Skin of body (tissue), 2 donors: ENCODE measurements around the gene ZNF423. TPM values are rescaled to one million over a fixed set of nuclear protein-coding genes. Genes with fewer than 3 reads are reported as not detected.
"Not testable (repeated sequence)": the region's sequence is repeated elsewhere in the genome, so short reads cannot be mapped to it uniquely, and the experiment has no call there.

Experiments used
- DNase-seq: peaks from one replicate; lab custom pipeline; 2025; lab: John Stamatoyannopoulos, UW
- total RNA-seq: library from RNA; depleted of rRNA; stranded (reverse); fragments of >200 nt; gene quantifications from one replicate; pipeline ENCODE4 v1.2.3, GENCODE V29; 2014

ZNF423 gene
- total RNA-seq, 1 donor from 2014 or later: 8.0 TPM

DNA sequence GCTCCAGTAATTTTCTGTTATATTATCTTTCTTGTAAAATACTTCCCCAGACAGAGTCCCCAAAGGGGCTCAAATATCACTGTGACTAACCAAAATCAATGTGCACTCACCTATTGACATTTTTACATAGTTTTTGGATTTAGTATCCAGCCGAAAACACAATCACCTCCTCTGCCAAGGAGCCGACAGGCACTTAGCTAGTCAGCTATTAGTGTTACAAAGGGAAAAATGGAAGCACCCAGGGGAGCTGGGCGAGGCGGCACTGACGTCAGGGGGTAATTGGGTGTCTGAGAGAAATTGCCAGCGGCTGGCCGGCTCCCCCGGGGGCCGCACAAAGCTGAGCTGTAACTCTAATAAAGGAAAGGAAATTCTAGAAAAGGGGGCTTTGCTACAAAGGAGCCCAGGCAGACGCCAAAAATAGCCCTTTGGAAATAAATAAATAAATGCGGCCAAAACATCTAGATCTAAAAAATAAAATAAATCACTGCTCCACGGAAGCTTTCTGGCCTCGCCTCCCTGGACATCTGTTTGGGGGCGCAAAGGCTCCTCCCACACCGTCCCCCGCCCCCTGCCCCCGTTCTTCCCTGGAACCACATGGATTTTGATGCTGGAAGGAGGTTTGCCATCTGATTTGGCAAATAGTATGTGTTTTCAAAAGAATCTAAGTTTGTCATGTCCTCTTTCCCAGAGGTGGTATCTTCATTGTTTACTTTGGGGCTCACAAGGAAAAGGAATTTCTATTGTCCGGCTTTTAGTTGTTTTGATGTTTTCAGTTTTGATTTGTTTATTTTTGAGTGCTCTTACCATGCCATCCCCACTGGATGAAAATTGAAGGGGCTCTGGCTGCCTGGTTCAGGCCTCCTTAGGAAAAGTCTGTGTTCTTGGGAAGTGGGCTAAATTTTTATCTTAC, 156.7 kb downstream of the ZNF423 start:
- peak; percentile 21 for DNase-seq

DNA sequence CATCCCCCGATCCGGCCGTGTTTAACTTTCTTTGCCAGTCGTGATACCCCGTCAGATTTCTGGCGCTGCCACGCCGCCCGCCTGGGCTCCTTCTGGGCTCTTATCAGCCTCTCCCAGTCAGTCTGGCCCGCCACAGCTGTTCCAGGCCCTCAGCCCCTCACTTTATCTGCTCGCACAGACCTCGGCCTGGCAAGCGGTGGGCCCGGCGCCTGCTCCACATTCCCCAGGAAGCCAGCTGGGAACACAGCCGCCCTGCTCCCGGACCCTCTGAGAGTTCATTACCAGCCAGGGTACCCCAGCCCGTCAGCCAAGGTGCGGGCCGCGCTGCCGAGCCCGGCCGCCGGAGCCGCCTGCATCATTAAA, 157.5 kb downstream of the ZNF423 start:
- DNase-seq: no peak

DNA sequence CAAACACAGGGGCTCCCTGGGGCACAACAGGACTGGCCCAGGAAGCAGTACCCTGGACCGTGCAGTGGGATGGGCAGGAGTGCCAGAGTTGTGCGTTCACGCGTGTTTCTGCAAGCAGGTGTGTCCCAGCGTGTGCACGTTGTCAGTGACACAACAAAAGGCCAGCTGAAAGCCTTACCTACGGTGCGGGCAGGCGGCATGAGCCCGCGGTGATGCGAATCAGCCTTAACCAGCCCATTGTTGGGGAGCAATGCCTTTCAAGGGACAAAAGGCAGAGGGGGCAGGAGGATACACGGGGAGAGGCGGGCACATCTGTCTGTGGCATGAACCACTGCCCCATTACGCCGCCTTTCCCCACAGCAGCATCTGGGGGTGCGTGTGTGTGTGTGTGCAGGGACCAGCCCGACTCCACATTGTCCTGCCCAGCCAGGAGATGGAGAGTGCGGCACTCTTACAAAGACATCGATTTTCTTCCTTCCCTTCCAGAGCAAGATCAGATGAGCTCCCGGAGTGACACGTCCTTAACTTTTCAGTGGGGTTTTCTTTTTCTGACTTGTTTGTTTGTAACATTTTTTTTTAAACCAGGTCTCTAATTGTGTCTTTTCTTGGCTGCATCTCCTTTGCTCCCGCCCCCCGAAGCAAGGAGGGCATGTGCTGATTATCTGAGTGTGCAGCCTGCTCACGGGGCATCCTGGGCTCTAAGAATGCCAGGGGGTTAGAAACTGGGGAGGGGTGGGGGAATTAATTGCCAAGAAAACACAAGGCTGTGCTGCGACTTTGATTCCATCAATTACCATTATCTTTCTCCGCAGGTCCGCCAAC, 158.1 kb downstream of the ZNF423 start:
- no peak for DNase-seq

DNA sequence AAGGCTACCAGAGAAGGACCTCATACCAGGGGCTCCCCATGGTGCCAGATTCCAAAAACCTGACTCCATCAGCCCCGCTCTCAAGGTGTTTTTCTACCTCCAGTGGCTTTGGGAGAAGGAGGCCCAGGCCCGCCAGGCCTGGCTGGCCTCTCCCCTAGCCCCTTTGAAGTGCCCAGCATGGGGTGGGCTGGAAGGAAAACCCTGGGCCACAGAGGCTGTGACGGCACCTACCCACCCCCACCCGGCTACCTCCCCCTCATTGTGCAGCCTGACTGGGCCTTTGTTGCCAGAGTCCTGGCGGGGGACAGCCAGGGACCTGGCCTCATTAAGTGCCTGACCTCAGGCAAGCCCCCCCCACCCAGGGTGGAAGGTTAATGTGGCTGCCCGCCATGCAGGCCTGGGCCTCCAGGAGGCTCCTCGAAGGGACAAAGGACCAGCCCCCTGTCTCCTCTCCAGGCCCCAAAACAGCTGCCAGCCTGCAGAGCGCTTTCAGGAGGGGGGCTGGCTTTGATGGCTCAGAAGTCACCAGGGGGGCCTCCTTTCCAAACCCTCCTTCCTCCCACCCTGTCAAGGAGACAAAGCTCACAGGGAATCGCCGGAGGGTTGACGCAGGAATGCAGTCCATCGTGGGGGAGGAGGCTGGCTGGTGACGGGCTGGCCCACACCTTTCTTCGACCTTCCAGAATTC, 159.4 kb downstream of the ZNF423 start:
- no peak for DNase-seq

DNA sequence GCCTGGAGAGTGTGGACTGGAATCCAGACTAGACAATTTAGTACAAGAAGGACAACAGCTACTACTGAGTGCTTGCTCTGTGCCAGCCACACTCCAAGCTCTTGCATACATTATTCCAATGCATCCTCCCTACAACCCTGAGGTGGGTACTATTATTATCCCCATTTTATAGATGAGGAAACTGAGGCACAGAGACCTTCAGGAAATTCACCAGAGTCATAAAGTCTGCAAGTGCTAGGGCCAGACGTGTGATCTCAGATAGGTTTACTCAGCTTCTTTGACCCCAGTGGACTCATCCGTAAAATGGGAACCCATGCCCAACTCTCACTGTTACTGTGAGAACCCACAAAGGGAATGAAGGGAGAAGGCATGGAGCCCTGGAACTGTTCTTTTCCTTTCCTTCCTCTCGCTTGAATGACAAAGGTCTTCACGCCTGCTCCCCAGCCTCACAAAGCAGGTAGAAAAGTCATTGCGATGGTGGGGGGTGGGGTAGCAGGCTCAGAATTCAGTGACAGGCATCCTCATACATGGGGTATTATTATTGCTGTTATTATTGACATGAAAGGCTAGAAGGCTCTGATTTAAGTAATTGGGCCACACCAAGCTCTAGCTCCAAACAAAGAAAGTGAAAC, 160.0 kb downstream of the ZNF423 start:
- DNase-seq: no peak

DNA sequence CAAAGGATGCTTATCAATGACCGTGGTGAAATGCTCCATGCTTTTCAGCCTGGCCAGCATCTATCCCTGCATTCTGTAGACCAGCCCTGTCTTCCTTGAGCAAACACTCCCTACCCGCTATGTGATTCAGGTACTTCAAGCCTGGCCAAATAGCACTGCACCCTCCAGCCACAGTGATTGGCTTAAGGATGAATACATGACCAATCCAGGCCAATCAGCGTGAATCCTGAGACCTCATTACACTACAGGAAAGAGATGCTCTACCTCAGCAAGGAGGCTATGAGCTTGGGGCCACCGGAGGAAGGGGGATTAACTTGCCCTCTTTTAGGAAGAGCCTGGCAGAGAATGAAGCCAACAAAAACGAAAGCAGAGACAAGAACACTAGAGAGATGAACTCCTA, 162.5 kb downstream of the ZNF423 start:
- no peak for DNase-seq

DNA sequence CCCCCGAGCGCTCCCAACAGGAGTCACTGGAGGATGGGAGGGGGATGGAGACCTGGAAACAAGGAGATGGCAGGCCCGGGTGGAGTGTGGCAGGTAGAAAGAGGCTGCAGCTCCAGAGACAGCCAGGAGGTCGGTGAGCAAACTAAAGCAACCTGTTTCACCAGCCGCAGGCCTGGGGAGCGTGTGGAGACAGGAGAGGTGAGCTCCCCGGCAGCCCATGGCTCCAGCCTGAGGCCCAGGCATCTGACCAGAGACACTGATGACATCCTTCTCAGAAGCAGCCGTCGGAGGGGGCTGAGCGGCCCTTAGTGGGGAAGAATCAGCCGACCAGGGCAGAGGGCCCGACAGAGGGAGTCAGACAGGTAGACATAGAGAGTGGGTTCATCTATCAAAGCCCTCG, 165.1 kb downstream of the ZNF423 start:
- DNase-seq: no peak

DNA sequence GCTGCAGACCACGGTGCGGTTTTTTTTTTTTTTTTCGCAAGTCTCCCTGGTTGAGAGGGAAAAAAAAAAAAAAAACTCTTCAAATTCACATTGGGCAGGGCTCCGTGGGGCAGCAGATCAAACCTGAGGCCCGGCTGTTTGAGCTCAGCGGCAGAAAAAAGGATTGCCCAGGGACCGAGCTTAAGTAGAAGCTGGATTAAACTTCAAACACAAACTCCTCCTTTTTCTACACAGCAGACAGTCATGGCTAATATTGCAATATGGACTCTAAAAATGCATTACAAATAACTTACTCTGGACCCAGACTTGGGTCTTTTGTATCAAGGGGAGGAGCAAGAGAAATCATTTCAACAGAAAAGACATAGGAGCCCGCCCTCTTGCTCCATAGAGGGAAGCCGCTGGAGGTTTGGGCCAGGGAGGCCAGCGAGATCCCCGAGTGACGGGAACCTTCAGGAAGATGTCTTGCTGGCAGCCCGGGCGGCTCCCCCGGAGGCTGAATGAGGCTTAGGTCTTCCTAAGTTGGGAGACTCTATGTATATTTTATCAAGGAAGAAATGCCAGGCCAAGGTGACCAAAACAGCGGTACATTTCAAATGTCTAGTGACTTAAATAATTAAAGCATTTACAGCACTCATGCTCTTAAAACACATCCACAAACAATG, 167.7 kb downstream of the ZNF423 start:
- no peak for DNase-seq

DNA sequence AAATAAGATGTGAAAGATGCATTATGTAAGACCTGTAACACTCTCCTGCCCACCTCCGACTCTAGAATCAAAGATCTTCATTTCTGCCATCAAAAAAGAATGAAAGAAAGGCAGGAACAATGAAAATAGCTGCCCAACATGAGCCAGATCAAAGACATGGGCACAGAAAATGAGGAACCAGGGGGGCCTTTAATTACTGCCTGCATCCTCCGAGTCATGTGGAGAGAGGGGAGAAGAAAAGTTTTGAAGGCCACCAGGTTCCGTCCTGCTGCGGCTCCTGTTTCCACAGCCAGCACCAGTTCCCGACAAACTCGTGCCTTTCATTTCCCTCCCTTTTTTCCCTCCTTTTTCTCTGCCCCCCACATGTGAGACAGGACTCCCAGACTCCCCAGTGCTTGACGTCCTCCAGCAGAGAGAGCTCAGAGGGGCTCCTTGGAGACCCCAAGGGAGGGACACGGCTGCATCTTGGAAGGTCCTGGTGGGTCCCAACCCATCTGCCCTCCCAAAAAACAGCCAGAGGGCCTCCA, 168.4 kb downstream of the ZNF423 start:
- no peak for DNase-seq

DNA sequence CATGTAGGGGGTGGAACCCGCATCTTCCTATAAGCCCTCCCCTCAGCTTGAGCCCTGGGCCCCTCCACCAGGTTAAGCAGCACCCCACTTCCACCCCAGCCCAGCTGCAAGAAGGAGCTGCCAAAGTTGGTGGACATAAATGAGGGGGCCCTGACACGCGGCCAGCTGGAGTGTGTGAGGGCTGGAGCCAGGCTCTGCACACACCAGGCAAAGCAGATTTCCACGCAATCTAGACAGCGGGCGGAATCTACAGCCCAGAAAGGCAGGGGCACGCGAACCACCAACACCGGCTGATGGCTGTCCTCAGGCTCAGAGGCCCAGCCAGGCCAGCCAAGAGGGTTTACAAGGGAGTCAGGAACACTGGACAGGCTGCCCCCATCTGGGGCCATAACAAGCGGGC, 171.2 kb downstream of the ZNF423 start:
- DNase-seq: no peak

DNA sequence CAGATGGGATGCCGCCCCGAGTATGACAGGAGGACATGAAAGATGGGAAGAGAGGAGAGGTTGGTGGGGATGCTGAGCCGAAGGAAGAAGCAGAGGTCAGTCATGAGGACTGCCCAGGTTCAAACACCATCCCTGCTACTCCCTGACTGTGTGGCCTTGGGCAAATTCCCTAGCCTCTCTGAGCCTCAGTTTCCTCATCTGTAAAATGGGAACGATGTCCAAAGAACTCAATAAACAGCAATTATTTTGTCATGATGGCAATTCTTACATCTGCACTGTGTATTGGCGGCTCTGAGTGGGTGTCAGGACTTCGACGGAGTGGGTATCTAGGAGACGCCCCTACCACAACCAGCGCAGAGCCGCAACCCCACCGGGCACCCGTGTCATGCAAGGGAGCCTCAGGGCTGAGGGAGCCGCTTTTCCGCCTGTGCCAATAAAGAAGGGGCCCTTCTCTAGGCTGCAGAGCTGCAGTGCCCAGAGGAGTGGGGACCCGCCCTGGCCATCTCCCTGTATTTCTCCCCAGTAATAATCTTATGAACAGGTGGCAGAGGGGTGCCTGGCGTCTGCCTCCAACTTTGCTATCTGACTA, 173.2 kb downstream of the ZNF423 start:
- DNase-seq: no peak

DNA sequence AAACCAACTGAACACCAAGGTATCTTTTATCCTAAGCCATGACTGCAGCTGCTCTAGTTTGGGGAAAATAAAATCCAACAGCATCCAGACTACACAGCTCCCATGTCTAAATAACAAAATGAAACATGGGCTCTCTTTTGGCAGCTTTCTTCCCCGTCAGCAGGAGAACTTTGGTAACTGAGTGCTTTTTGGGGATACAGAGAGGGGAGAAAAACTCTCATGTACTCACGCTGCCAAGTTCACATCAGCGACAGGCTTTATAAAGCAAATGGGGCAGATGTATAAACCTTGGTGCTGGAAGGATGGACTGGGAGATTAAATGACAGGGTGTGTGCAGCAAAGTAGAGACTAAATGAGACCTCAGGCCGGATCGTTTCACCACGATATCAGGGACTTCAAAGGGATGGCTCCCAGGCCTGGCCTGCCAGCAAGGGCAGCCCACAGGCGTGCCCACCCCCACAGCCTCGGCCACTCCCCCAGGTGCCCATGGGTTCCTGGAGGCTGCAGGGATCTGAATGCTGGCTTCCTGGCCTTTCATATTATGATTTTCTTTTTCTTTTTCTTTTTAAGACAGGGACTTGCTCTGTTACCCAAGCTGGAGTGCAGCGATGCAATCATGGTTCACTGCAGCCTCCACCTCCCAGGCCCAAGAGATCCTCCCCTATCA, 174.6 kb downstream of the ZNF423 start:
- no peak for DNase-seq

DNA sequence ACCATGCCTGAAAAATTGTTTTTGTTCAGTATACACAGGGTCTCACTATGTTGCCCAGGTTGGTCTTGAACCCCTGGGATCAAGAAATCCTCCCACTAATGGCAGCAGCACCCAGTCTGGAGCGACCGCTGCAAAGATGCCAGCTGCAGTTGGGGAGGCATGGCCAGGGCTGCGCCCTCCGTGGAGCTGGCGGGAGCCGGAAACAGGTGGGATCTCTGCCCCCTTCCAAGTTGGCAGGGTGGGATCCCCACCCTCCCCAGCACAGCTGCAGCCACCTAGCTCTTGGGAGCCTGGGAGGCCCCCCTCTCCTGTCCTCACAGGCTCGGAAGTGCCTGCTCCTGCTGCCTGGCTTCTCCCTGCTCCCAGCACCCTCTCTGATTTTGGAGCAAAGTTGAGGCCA, 176.8 kb downstream of the ZNF423 start:
- DNase-seq: no peak

DNA sequence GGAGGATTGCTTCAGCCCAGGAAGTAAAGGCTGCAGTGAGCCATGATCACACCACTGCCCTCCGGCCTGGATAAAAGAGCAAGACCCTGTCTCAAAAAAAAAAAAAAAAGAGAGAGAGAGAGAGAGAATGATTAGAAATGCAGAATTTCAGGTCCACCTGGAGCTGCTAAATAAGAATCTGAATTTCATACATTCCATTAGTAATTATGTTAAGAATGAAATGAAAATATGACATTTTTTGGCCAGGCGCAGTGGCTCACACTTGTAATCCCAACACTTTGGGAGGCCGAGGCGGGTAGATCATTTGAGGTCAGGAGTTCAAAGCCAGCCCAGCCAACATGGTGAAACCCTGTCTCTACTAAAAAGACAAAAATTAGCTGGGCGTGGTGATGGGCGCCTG, 178.3 kb downstream of the ZNF423 start:
- DNase-seq: not testable (repeated sequence)

DNA sequence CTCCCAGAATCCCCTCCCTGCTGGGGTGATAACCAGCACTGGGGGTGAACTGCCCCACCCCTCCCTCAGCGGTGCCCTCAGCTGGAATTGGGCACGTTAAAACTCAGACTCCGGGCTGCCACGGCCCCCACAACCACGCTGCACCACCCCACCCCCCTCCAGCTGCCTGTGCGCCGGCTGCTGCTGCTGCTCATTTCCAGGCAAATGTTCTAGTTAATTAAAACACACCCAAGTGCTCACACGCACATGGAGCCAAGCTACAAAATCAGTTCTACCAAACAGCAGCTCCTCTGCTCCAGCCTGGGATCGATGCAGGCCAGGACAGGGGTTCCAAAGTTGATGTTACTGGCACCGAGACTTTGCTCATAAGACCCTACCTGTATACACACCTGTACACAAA, 180.5 kb downstream of the ZNF423 start:
- DNase-seq: peak; percentile 33

DNA sequence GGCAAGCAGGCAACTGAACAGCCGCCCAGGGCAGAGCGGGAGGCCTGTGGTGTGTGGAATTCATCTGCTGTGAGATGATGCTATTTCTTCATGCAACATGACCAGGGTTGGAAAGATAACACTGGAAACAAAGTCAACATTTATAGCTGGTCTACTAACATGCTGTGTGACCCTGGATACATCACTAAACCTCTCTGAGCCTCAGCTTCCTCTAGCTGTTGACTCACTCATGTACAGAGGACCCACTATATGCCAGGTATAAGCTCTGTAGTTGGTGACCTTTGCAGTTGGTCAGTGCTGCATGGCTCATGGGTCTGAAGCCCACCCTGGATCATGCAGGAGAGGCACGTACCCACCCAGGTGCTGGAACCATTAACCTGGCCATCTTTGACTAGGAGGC, 180.9 kb downstream of the ZNF423 start:
- DNase-seq: no peak

DNA sequence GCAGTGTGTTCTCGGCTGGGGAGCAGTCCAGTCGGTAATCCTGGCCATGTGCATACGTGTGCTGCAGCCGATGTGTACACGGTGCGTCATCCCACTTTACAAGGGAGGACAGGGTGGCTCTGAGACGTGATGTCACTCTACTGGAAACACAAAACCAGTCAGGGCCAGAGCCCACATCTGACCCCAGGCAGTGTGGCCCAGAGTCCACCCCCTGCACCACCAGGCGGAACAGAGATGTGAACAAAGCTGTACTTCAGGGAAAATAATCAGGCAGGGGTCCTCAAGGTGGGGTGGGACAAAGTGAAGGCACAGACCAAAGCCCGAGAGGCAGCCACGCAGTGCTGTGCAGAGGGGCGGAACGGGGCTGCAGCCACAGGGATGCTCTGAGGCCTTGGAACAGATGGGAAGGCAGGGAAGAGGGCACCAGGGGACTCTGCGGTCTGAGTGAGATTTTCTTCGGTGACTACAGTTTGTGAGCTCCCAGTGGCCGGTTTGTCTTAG, 181.5 kb downstream of the ZNF423 start:
- no peak for DNase-seq

DNA sequence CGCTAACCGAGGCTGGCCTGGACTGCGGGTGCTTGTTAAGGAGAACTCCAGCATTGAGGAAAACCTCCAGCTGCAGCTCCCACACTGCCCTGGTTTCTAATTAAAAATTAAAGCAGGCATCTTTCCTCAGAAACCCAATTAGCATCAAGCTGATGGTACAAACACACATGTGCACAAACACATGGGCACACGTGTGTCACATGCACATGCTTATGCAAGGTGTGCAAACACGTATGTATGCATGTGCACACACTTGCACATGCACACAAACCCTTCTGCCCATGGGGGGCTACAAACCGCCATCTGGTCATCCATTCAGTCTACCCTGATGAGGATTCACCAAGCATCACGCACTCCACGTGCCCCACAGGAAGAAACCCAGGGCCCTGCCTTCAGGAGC, 182.5 kb downstream of the ZNF423 start:
- no peak for DNase-seq

DNA sequence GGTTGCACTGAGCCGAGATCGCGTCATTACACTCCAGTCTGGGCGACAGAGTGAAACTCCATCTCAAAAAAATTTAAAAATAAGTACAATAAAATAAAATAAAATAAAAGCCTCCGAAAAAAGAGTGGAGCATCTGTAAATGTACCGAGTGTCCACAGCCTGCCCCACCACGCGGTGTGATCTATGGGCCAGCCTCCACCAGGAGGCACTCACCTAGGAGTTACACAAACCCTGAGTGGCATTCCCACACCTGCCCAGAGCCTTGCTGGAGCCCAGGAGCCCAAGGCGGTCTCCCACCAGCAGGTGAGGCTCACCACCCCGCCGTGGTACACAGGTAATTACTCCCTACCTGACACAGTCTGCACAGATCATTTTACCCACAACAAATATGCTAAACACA, 183.2 kb downstream of the ZNF423 start:
- no peak for DNase-seq

DNA sequence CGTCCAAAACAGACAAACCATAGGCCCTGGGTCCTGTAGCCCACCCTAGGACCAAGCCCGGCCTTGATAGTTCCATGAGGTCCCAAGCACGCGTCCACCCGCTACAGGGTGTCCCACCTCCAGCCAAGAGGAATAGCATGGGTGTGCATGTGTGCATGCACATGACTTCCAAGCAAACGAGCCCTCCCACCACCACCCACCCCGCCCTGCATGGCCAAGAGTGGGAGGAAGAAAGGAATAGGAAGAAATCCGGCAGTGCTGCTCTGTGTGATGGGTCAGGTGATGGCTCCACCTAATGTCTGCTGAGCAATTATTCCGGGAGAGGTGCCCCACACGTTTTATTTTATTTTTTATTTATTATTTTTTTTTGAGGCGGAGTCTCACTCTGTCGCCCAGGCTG, 184.6 kb downstream of the ZNF423 start:
- no peak for DNase-seq
